Measurements from ENCODE around the gene GALNT10.

The GALNT10 gene

DNA sequence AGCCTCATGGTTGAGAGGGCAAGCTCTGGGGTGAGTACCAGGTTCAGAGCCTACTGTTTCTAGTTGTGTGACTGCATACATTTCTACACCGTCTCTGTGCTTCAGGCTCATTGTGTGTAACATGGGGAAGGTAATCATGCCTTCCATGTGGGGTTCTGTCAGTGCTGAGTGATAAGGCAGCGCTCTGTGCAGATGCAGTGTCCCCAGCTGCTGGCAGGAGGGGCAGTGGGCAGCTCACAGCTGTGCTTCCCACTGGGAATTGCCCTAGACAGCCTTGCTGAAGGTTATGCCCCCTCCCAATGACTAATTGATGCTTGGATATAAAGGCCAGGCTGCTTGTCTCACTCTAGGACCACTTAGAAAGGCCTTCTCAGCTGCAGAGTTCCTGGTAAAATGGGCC is 133.5 kb downstream of the GALNT10 start:
- DNase-seq (ENCODE audit: low read depth): no peak
- no peak overlapping the region for H3K4me3 ChIP-seq (ENCODE audit: low read length)
- TF ChIP-seq, protein P1, sequence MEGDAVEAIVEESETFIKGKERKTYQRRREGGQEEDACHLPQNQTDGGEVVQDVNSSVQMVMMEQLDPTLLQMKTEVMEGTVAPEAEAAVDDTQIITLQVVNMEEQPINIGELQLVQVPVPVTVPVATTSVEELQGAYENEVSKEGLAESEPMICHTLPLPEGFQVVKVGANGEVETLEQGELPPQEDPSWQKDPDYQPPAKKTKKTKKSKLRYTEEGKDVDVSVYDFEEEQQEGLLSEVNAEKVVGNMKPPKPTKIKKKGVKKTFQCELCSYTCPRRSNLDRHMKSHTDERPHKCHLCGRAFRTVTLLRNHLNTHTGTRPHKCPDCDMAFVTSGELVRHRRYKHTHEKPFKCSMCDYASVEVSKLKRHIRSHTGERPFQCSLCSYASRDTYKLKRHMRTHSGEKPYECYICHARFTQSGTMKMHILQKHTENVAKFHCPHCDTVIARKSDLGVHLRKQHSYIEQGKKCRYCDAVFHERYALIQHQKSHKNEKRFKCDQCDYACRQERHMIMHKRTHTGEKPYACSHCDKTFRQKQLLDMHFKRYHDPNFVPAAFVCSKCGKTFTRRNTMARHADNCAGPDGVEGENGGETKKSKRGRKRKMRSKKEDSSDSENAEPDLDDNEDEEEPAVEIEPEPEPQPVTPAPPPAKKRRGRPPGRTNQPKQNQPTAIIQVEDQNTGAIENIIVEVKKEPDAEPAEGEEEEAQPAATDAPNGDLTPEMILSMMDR (IDR thresholded peaks at IDR 0.05; ENCODE audit: insufficient read depth, low read depth, low read length, missing control alignments): no peak

DNA sequence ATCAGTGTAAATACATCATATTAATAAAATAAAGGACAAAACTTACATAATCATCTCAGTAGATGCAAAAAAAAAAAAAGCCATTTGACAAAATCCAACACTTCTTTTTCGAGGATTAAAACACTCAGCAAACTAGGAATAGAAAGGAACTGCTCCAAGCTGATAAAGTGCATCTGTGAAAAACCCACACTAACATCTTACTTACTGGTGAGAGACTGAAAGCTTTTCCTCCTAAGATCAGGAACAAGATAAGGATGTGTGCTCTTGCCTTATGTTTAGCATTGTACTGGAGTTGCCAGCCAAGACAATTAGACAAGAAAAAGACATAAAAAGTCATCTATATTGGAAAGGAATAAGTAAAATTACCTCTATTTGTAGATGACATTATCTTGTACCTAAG is 135.0 kb downstream of the GALNT10 start:
- no peak overlapping the region for H3K4me3 ChIP-seq (ENCODE audit: low read length)
- DNase-seq (ENCODE audit: low read depth): no peak
- TF ChIP-seq, protein P1 (IDR thresholded peaks at IDR 0.05; ENCODE audit: insufficient read depth, low read depth, low read length, missing control alignments): no peak

DNA sequence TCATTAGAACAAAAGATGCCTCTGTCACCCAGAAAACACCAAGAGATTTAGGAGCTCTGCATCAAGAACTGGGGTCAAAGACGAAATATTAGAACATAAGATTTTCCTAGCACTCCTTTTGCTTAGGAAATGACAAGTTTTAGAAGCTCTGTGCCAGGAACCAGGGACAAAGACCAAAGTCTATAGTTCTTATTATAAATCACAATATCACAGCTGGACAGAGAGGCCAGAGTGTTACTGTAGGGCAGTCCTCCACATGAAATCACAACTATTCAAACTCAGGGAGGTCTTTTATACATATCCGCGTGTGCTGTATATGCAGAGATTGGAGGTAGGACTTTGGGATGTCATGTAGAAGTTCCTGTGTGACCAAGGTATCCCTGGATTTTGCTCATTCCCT is 138.5 kb downstream of the GALNT10 start:
- H3K4me3 ChIP-seq (ENCODE audit: low read length): no peak overlapping the region
- TF ChIP-seq, protein P1 (IDR thresholded peaks at IDR 0.05; ENCODE audit: insufficient read depth, low read depth, low read length, missing control alignments): no peak

DNA sequence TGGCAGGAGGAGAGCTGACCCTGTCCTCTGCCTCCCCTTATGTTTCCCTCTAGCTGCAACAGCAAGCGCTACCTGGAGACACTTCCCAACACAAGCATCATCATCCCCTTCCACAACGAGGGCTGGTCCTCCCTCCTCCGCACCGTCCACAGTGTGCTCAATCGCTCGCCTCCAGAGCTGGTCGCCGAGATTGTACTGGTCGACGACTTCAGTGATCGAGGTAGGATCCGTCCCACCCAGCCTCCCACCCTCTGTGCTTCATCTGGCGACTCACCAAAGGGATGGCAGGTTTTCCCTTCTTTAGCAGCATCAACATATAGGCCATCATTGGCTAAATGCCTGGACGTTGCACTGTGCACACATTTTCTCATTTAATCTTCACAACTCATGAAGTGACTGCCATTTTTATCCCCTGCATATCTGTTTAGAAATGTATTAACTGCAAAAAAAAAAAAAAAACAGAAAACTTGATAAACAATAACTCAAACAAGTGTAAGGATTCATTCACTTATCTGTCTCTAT is 139.0 kb downstream of the GALNT10 start:
- TF ChIP-seq, protein P1 (IDR thresholded peaks at IDR 0.05; ENCODE audit: insufficient read depth, low read depth, low read length, missing control alignments): no peak
- no peak for DNase-seq (ENCODE audit: low read depth)
- H3K4me3 ChIP-seq (ENCODE audit: low read length): no peak overlapping the region

More for the DNA sequence above, 138.5 kb downstream of the GALNT10 start:
- no peak for DNase-seq (ENCODE audit: low read depth)

DNA sequence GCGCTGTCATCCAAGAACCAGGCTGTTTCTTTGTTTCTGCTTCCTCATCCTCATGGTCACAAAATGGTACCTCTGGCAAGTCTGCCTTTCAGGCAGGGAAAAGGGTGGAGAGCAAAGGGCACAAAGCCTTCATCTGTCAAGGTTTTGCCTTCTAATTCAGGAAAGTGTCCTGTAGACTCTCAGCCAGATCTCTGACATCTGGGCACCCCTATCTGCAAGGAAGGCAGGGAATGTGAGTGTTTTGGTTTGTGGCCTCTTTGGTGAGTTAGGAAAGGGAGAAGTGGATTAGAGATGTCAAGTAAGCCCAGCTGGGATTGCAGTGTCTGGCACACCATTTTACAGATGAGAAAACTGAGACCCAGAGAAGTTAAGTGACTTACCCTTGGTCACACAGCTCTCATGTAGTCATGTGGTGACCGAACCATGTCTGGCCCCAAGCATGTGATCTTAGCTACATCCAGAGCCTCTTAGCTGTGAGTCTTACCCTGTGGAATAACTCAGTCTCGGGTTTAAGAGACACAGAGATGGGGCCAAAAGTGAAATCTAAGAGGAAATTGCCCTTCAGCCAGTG is 139.6 kb downstream of the GALNT10 start:
- H3K4me3 ChIP-seq (ENCODE audit: low read length): no peak overlapping the region
- TF ChIP-seq, protein P1 (IDR thresholded peaks at IDR 0.05; ENCODE audit: insufficient read depth, low read depth, low read length, missing control alignments): no peak
- DNase-seq (ENCODE audit: low read depth): peak; percentile 50

DNA sequence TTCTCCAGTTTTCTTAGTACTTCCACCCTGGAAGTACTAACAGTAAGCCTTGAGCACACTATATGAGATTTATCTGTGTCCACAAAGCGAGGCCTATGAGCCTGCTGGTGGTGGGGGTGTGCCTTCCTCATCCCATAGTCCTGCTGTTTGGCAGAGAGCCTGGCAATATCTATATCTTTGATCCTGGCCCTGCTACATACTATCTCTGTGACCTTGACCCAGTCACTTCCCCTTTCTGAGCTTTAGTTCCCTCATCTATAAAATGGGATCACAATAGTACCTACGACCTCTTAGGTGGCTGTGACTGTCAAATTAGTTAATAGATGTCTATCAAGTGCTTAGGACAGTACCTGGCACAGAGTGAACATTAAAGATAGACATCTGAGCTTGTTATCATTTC is 140.7 kb downstream of the GALNT10 start:
- TF ChIP-seq, protein P1 (IDR thresholded peaks at IDR 0.05; ENCODE audit: insufficient read depth, low read depth, low read length, missing control alignments): no peak
- no peak for DNase-seq (ENCODE audit: low read depth)
- no peak overlapping the region for H3K4me3 ChIP-seq (ENCODE audit: low read length)

DNA sequence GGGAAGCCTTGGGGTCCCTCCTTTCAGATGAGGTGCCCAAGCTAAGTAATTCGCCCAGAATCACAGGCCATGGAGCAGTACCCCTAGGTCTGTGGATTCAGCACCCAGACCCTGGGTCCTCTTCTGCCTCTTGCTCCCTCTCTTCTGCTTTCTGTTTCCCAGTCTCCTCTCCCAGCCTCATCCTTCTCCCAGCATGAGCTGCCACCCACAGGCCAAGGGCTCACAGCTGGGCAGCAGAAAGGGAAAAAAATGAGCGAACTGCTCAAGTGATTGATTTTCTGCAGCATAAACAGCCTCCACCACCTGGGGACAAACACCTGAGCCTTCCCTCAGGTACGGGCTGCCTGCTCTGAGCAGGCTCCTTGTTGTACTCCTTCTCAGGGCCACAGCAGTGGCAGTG is 141.4 kb downstream of the GALNT10 start:
- TF ChIP-seq, protein P1 (IDR thresholded peaks at IDR 0.05; ENCODE audit: insufficient read depth, low read depth, low read length, missing control alignments): no peak
- DNase-seq (ENCODE audit: low read depth): no peak
- H3K4me3 ChIP-seq (ENCODE audit: low read length): no peak overlapping the region
